GM18951 (cell line): Measurements from ENCODE around the gene SPON2.

Source experiments
- POLR2A ChIP-seq: IDR thresholded peaks from 4 replicates; pipeline ENCODE4 v1.6.1; 2011; ENCODE audit warnings: mild to moderate bottlenecking; ENCODE audit not compliant: insufficient read length, insufficient read depth; ENCODE audit errors: extremely low read depth
- in situ Hi-C: fragments of 300-500 bp; cut with MboI; formaldehyde crosslinking; loops from one replicate; pipeline ENCODE4 v1.12.0; 2022; ENCODE audit warnings: low sequenced_read_pairs, mixed read lengths, inconsistent platforms; ENCODE audit not compliant: unreplicated experiment

The SPON2 gene

DNA sequence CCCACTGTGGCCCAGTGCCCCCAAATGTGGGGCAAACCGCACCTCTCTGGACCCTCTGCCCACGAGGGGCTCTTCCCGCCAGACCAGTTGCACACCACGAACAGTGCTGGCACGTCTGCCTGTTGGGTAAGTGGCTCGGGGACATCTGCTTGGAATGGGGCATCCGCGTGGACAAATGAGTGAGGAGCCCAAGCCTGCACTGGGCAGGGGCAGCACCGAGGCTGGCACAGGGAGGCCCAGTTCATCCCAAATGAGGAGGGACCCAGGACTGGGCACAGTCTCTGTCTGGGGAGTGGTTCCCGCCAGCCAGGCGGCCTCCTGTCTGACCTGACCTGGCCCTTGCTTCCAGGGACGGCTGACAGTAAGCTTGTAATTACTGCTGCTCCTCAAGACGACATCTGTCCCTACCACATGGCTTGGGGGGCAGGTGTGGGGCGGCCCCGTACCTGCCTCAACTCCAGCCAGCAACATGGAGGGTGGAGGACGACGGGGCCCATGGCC lies 3.2 kb downstream of the SPON2 start:
- in situ Hi-C loops, result no loop called here
- TF ChIP-seq POLR2A, result no peak

DNA sequence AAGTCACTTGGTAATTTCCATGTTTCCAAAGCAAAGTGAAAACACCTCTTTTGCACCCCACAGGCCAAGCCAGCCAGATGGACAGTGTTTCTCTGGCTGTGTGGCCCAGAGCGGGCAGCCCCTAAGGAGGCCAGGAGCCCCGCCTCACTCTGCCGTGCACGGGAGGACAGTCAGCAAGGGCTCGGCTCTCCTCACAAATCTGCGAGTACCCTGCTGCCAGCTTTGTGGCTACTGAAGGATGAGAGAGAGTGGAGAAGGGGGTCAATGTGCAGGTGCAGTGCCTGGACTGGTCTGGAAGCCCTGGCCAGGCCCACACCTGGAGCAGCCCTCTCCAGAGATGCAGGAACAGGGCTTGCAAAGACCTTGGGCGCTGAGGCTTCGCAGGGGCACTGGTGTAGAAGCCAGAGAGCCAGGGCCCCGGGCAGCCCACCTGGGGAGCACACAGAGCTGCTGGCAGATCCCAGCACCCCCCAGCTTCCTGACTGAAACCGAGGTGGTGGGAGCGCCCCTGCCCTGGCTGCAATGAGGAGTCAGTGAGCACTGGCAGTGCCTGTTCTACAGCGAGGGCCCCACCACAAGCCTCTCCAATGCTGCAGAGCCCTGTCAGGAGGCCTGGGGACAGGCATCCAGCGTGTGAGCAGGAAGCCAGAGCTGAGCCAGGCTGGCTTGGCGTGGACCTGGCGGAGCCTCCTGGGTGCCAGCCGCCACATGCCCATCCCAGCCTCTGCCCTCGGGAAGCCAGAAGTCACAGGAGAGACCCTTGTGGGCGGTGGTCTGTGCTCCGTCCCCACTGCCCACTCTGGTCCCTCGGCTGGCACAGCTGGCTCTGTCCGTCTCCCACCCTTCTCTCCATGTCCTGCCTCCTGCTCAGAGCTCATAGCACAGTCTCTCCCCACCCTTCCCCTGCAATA lies 3.9 kb downstream of the SPON2 start:
- in situ Hi-C loops, result no loop called here
- no peak for TF ChIP-seq POLR2A

DNA sequence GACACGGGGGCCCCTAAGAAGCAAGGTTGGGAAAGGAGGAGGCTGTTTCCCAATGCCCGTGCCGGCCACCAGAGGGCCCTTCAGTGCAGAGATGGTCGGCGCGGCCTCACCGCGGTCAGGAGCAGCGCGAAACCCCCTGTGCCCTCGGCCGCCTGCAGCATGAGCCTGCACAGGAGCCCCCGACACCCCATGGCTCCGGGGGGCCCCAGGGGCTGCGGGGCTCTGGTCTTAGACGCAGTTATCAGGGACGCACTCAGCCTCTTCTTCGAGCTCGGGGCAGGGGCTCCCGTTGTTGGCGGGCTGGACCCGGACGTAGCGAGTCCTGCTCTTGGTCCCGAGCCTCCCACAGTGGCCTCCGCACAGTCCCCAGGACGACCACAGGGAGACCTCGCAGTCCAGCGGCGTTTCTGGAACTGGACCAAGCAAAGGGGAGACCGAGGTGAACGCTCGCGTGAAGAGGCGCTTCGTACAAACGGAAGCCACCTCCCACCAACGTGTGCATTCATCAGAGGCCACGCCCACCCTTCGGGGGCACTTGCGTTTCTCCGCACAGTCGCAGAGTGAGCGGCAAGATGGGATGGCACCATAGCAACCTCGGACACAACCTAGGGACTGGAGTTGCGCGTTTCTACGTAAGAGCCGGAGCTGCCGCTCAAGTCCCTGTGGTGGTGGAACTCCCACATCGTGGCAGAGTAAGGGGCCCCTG lies 5.0 kb downstream of the SPON2 start:
- peak; percentile 65 for TF ChIP-seq POLR2A
- in situ Hi-C loops, result no loop called here

DNA sequence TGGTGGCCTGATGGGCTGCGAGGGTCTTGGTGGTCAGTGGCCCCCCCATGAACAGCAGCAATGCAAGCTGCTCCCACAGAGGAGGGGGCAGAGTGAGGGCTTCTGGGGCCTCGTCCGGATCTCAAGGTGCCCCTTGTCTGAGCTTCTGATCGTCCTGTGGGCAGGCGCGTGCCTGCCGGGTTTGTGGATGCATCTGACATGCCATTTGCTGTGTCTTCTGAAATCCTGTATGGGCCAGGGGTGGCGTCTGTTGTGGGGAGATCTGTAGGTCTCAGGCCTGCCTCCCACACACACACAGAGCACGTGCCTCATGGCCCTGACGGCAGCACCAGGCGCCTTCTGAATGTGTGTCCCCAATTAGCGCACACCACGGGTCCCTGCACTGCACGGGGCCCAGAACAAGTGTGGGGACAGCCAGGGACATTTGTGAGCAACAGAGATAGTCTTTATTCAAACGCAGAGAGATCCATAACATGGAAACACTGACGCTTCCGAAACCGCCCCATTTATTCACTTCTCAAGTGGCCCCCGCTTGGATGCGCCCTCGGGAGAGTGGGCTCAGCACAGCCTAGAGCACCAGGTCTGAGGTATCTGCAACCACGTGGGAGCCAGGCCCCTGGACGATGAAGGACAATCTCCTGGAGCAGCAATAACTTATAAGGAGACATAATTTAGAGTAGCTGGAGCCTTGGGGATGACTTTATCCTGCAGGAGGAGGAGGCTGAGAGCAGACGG lies 5.7 kb downstream of the SPON2 start:
- in situ Hi-C loops, result no loop called here
- no peak for TF ChIP-seq POLR2A

DNA sequence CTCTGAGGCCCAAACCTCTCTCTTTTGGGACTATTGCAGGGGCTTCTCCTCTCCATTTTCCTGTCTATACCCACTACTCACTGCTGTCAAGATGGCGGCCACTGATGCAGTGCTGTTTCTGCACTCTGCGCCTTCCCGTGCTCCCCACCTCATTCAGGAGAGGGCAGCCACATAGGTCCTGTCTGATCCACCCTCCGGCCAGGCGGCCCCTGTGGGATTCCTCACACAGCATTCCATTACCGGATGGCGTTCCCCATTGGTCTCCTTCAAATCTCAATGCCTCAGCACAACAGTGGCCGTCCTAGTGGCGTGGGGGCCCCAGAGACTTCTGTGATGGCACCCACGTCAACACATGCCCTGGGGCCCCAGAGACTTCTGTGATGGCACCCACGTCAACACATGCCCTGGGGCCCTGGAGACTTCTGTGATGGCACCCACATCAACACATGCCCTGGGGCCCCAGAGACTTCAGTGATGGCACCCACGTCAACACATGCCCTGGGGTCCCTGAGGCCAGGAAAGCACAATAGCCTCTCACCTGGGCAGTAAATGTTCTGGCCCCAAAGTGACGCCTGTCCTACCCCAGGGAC lies 7.3 kb downstream of the SPON2 start:
- TF ChIP-seq POLR2A, result no peak
- in situ Hi-C loops, result no loop called here

DNA sequence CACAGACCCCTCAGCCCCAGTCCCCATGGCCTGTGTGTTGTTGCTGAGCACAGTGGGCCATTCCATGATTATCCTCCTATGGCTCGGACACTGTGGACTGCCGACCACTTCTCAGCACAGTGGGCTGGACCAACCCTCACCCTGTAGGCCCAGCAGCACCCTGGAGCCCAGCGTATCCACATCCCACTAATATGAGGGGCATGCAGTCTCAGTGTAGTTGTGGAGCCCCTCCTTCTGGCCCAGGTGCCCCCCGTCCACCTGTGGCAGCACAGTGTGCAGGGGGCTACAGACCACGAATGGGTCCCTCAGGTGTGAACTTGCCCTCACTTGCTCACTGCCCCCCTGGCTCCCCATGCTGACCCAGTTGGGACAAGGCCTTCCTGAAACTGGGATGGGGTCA lies 7.9 kb downstream of the SPON2 start:
- TF ChIP-seq POLR2A, result no peak
- in situ Hi-C loops, result no loop called here

DNA sequence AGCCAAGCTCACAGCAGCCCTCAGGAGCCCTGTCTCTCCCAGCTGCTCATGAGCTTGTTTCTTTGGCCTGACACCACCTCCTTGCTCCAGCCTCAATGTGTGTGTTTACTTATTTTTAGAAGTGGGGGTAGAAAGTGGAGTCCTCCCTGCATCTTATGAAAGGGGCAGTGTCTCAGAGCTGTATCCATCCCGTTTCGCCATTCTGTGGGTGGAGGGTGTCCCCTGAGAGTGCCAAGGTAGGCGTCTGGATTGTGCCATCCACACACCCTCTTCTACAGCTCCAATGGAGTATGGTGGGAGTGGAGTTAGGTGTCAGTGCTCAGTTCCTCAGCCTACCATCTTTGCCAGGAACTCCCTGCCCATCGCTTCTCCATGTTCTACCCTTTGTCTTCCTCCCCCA lies 8.3 kb downstream of the SPON2 start:
- TF ChIP-seq POLR2A, result no peak
- in situ Hi-C loops, result no loop called here

DNA sequence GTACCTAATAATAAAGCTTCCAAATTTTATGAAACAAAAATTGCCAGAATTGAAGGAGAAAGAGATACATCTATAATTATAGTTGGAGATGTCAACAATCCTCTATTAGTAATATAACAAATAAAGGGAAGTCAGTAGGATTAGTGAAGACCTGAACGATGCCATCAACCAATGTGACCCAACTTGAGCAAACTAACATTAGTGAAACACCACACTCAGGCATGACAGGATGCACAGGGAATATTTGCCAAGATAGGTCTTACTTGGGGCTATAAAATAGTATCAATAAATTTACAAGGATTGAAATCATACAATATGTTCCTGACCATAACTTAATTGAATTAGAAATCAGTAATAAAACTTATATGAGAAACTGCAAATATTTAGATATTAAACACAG lies 12.0 kb downstream of the SPON2 start:
- in situ Hi-C loops, result no loop called here
- TF ChIP-seq POLR2A, result no peak

DNA sequence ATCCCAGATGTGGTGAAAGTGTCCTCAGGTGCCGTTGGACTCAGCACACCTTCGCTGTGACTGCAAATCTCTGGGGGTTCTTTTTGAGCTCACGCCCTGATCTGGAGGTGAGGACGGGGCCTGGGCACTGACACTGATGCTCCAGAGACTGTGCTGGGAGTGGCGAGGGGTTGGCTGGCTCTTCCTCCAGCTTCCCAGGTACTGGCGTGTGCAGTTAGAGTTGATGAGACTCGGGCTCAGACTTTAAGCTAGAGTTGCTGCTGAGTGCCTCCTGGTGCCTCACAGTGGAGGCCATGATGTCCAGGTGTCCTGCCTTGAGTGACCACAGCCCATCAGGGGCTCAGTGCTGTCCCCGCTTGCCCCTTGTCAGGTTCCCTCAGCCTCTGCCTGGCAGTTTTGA lies 16.3 kb downstream of the SPON2 start:
- no peak for TF ChIP-seq POLR2A
- in situ Hi-C loops, result no loop called here

DNA sequence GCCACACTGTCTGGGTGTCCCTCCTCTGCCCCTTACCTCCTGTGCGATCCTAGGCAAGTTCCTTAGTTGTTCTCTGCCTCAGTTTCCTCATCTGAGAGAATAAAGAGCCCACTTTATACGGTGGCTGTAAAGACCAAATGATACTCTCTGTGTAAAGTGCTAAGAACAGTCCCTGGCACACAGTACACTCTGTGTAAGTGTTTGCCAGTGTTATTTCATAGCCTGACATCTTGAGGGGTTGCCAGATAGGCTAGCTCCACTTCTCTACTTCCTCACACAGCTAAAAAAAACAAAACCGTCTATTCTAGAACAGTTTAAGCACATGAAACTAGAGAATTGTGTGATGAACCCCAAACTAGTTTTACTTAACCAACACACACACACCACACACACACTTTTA lies 17.1 kb downstream of the SPON2 start:
- TF ChIP-seq POLR2A, result no peak
- in situ Hi-C loops, result no loop called here

DNA sequence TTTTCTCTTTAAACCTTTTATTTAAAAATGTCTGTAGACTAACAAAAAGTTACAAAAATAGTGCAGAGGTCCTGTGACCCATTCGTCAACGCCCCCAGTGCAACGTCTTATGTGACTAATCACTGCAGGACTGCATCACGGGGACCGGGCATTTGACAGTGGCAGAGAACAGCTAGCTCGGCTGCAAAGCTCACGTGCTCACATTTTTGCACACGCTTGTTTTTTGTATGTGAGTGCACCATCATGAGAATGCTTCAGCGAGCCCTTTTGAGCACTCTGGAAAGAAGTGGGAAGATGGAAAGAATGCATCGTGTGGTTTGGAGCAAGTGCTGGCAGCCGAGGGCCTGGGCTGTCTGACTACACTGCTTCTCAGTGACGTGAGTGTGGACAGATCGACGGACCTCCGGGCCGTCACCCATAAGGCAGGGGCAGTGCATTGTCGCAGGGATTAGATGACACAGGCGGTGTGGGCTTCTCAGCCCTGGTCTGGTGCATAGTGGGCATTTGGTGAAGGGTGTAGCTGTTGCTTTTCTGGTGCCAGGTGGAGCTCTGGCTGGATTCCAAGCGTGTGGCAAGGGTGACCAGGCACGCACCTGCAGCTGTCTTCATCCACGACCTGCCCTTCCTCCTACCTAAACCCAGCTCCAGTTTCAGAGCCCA lies 17.7 kb downstream of the SPON2 start:
- in situ Hi-C loops, result no loop called here

DNA sequence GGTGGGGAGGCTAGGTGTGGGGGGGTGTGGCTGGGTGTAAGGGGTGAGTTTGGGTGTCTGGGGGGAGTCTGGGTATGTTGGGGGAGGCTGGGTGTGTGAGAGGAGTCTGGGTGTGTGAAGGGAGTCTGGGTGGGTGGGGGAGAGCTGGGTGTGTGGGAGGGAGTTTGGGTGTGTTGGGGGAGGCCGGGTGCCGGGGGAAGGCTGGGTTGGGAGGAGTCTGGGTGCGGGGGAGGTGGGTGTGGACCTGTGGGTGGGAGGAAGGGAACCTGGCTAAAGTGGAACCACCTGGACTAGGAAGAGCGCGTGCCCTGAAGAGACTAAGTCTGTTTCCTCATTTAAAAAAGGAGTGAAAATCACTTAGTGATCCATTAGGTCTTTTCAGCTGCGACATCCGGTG lies 18.3 kb downstream of the SPON2 start:
- in situ Hi-C loops, result no loop called here
- TF ChIP-seq POLR2A, result no peak

More for the DNA sequence above, 17.7 kb downstream of the SPON2 start:
- no peak for TF ChIP-seq POLR2A
